Spinal cord (tissue), 10 donors: Measurements from ENCODE around the gene TM2D1. TPM values are rescaled to one million over a fixed set of nuclear protein-coding genes. Genes with fewer than 3 reads are reported as not detected.

Experiments used
- DNase-seq, 6 donors: peaks; one replicate each; pipeline versions ENCODE4 v3.0.0 to v3.0.0-alpha.2; 2013 to 2015; ENCODE audit warnings: low spot score in 6 of 6, low read depth in 4 of 6
- H3K27ac ChIP-seq: one replicate; pipeline ENCODE4 v1.5.1; 2013; ENCODE audit warnings: low read depth, low read length, control low read depth
- H3K27me3 ChIP-seq: one replicate; pipeline ENCODE4 v1.6.1; 2013; ENCODE audit warnings: low read length; ENCODE audit not compliant: control insufficient read depth, insufficient read depth
- H3K36me3 ChIP-seq: one replicate; pipeline ENCODE4 v1.6.1; 2013; ENCODE audit warnings: low read length; ENCODE audit not compliant: control insufficient read depth, insufficient read depth
- H3K4me1 ChIP-seq: one replicate; pipeline ENCODE4 v1.6.1; 2013; ENCODE audit warnings: low read length; ENCODE audit not compliant: control insufficient read depth, insufficient read depth
- H3K4me3 ChIP-seq: one replicate; pipeline ENCODE4 v1.5.1; 2013; ENCODE audit warnings: low read depth, low read length, control low read depth
- H3K9me3 ChIP-seq: one replicate; pipeline ENCODE4 v1.6.1; 2013; ENCODE audit warnings: low read length; ENCODE audit not compliant: control insufficient read depth, insufficient read depth
- WGBS: methylation state at CpG from one replicate; pipeline ENCODE4 v1.1.5; 2013; ENCODE audit warnings: missing lambda C conversion rate; ENCODE audit not compliant: insufficient coverage; 5-methylcytosine and 5-hydroxymethylcytosine counted together
- polyA plus RNA-seq, 2 donors: library from polyadenylated mRNA; unstranded; fragments of 120-200 nt; gene quantifications; one replicate each; pipeline ENCODE4 v1.2.1, GENCODE V29; 2013; ENCODE audit not compliant: insufficient read length in 2 of 2
- total RNA-seq, 2 donors: library from RNA; depleted of rRNA in 1 of 2; stranded (reverse); fragments of 120-200 nt in 1 of 2; fragments of >200 nt in 1 of 2; gene quantifications; one replicate each; pipeline versions ENCODE4 v1.2.3 to v1.2.4, GENCODE V29; 2013 to 2014
- donor health status: healthy.

Gene TM2D1
- total and polyA plus RNA-seq, 4 donors, result 62.4 to 87.9 (median 71.8) TPM

- H3K4me3 ChIP-seq, result no peak overlapping the region
- no peak for DNase-seq
- H3K4me1 ChIP-seq, result no peaks in the 10 kb centered on the region
- no peaks in the 10 kb centered on the region for H3K27me3 ChIP-seq
- no peaks in the 10 kb centered on the region for H3K9me3 ChIP-seq
- 98% methylated on average over 8 of the region's 11 CpGs for WGBS
- H3K27ac ChIP-seq, result no peak overlapping the region
- no peaks in the 10 kb centered on the region for H3K36me3 ChIP-seq
Observed at GRCh38 chr1:61639608-61640336, 85.2 kb downstream of the TM2D1 start.

- Histone ChIP-seq H3K9me3 (no peaks in the 10 kb centered on the region), H3K4me1 (no peaks in the 10 kb centered on the region), H3K27me3 (no peaks in the 10 kb centered on the region), H3K27ac (peak overlapping the region; percentile 6), H3K4me3 (no peak overlapping the region), H3K36me3 (no peaks in the 10 kb centered on the region)
- 84% methylated on average over 3 of the region's 3 CpGs for WGBS
- peak in 1 of 6 donors; percentile 44 for DNase-seq
Observed at GRCh38 chr1:61638911-61639605, 85.9 kb downstream of the TM2D1 start.

GRCh38 chr1:61638296-61638695 lies 86.6 kb downstream of the TM2D1 start:
- WGBS, result no CpG with 5 or more reads among the region's 2 CpGs
- peak overlapping the region; percentile 40 for H3K27ac ChIP-seq
- H3K36me3 ChIP-seq, result no peaks in the 10 kb centered on the region
- no peaks in the 10 kb centered on the region for H3K27me3 ChIP-seq
- no peaks in the 10 kb centered on the region for H3K9me3 ChIP-seq
- H3K4me3 ChIP-seq, result no peak overlapping the region
- peak in 1 of 6 donors; percentile 41 for DNase-seq
- H3K4me1 ChIP-seq, result no peaks in the 10 kb centered on the region

- DNase-seq, result no peak
- 100% methylated on average over 1 of the region's 2 CpGs for WGBS
- H3K27me3 ChIP-seq, result no peaks in the 10 kb centered on the region
- H3K36me3 ChIP-seq, result no peaks in the 10 kb centered on the region
- H3K27ac ChIP-seq, result no peak overlapping the region
- no peak overlapping the region for H3K4me3 ChIP-seq
- no peaks in the 10 kb centered on the region for H3K4me1 ChIP-seq
- no peaks in the 10 kb centered on the region for H3K9me3 ChIP-seq
Observed at GRCh38 chr1:61637470-61637869, 87.5 kb downstream of the TM2D1 start.

- H3K4me3 ChIP-seq, result no peak overlapping the region
- H3K27me3 ChIP-seq, result no peaks in the 10 kb centered on the region
- H3K36me3 ChIP-seq, result no peaks in the 10 kb centered on the region
- H3K9me3 ChIP-seq, result no peaks in the 10 kb centered on the region
- 77% methylated on average over 2 of the region's 3 CpGs for WGBS
- no peak for DNase-seq
- H3K27ac ChIP-seq, result no peak overlapping the region
- H3K4me1 ChIP-seq, result no peaks in the 10 kb centered on the region
Observed at GRCh38 chr1:61636814-61637213, 88.1 kb downstream of the TM2D1 start.

GRCh38 chr1:61636376-61636775 lies 88.6 kb downstream of the TM2D1 start:
- Histone ChIP-seq H3K9me3 (no peaks in the 10 kb centered on the region), H3K36me3 (no peaks in the 10 kb centered on the region), H3K27ac (no peak overlapping the region), H3K4me1 (no peaks in the 10 kb centered on the region), H3K27me3 (no peaks in the 10 kb centered on the region), H3K4me3 (no peak overlapping the region)
- DNase-seq, result no peak
- WGBS, result 60% methylated on average over 1 of the region's 4 CpGs

- H3K9me3 ChIP-seq, result no peaks in the 10 kb centered on the region
- H3K27me3 ChIP-seq, result no peaks in the 10 kb centered on the region
- no peaks in the 10 kb centered on the region for H3K36me3 ChIP-seq
- WGBS, result 83% methylated on average over 1 of the region's 4 CpGs
- no peak overlapping the region for H3K27ac ChIP-seq
- no peak overlapping the region for H3K4me3 ChIP-seq
- DNase-seq, result no peak
- H3K4me1 ChIP-seq, result no peaks in the 10 kb centered on the region
Observed at GRCh38 chr1:61635557-61635956, 89.4 kb downstream of the TM2D1 start.

- Histone ChIP-seq H3K4me1 (no peaks in the 10 kb centered on the region), H3K27ac (no peak overlapping the region), H3K9me3 (no peaks in the 10 kb centered on the region), H3K36me3 (no peaks in the 10 kb centered on the region), H3K4me3 (no peak overlapping the region), H3K27me3 (no peaks in the 10 kb centered on the region)
- WGBS, result no CpG with 5 or more reads among the region's 1 CpG
- no peak for DNase-seq
Observed at GRCh38 chr1:61631436-61631835, 93.5 kb downstream of the TM2D1 start.
